Lower leg skin (tissue), 3 donors: ENCODE results near the gene VTI1A.

Source experiments
- POLR2A ChIP-seq, 2 donors: fragments of 450-650 bp; IDR thresholded peaks; one replicate each; pipeline ENCODE4 v1.6.1; 2016 to 2017; ENCODE audit warnings: antibody characterized with exemption in 2 of 2, mild to moderate bottlenecking in 1 of 2, moderate library complexity in 1 of 2
- TF ChIP-seq, protein P1 (sequence below), 3 donors: fragments of 450-650 bp; IDR thresholded peaks; one replicate each; pipeline ENCODE4 v1.5.1; 2016; ENCODE audit warnings: antibody characterized with exemption in 3 of 3, mild to moderate bottlenecking in 3 of 3, moderate library complexity in 2 of 3

DNA sequence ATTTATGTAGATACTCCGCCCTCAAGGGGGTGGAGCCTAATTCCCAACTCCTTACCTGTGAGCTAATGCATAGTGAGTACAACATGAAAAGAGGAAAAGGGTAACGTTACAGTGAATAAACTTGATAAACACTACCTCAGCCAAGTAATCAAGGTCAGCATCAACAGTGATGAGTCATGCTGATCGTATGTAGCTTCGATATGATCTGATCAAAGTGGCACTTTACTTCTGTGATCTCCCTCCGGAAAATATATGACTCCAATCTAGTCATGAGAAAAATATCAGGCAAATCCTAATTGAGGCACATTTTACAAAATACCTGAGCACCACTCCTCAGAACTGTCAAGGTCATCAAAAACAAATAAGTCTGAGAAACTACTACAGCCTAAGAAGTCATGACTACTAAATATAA is 70.4 kb downstream of the VTI1A start:
- TF ChIP-seq, protein P1, sequence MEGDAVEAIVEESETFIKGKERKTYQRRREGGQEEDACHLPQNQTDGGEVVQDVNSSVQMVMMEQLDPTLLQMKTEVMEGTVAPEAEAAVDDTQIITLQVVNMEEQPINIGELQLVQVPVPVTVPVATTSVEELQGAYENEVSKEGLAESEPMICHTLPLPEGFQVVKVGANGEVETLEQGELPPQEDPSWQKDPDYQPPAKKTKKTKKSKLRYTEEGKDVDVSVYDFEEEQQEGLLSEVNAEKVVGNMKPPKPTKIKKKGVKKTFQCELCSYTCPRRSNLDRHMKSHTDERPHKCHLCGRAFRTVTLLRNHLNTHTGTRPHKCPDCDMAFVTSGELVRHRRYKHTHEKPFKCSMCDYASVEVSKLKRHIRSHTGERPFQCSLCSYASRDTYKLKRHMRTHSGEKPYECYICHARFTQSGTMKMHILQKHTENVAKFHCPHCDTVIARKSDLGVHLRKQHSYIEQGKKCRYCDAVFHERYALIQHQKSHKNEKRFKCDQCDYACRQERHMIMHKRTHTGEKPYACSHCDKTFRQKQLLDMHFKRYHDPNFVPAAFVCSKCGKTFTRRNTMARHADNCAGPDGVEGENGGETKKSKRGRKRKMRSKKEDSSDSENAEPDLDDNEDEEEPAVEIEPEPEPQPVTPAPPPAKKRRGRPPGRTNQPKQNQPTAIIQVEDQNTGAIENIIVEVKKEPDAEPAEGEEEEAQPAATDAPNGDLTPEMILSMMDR (IDR thresholded peaks at IDR 0.05): no peak
- no peak for TF ChIP-seq POLR2A (IDR thresholded peaks at IDR 0.05)
